ENCODE data around the gene CFAP299.

DNA sequence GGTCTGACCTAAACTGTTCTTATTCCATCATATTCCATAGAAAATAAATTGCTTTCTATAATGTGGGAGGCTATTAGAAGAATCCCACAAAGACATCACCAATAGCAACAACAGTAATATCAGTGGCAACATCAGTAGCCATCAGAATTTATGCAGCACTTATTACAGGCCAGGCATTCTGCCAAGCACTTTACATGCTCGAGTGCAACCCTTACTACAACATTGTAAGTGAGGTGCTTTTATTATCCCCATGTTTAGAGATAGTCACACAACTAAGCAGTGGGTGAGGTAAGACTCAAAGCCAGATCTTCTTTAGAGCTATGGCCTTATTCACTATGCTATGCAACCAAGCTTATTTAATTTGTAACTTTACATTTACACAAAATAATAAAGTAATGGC is 377.9 kb downstream of the CFAP299 start:
- TF ChIP-seq, protein P1, sequence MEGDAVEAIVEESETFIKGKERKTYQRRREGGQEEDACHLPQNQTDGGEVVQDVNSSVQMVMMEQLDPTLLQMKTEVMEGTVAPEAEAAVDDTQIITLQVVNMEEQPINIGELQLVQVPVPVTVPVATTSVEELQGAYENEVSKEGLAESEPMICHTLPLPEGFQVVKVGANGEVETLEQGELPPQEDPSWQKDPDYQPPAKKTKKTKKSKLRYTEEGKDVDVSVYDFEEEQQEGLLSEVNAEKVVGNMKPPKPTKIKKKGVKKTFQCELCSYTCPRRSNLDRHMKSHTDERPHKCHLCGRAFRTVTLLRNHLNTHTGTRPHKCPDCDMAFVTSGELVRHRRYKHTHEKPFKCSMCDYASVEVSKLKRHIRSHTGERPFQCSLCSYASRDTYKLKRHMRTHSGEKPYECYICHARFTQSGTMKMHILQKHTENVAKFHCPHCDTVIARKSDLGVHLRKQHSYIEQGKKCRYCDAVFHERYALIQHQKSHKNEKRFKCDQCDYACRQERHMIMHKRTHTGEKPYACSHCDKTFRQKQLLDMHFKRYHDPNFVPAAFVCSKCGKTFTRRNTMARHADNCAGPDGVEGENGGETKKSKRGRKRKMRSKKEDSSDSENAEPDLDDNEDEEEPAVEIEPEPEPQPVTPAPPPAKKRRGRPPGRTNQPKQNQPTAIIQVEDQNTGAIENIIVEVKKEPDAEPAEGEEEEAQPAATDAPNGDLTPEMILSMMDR (conservative IDR thresholded peaks at IDR 0.05), result no peak
- no peak for TF ChIP-seq EZH2 (IDR thresholded peaks at IDR 0.05; ENCODE audit: low read depth)
